ENCODE measurements around the gene ACOT9.

DNA sequence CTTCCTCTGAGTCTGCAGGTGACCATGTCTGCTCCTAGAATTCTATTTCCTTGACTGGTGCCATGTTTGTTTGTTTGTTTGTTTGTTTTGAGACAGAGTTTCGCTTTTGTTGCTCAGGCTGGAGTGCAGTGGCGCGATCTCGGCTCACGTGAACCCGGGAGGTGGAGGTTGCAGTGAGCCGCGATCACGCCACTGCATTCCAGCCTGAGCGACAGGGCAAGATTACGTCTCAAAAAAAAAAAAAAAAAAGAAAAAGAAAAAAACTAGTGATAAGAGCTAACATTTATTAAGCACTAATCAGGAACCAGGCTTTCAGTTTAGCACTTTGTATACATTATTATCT lies 47.0 kb upstream of the ACOT9 start:
- TF ChIP-seq, protein P1, sequence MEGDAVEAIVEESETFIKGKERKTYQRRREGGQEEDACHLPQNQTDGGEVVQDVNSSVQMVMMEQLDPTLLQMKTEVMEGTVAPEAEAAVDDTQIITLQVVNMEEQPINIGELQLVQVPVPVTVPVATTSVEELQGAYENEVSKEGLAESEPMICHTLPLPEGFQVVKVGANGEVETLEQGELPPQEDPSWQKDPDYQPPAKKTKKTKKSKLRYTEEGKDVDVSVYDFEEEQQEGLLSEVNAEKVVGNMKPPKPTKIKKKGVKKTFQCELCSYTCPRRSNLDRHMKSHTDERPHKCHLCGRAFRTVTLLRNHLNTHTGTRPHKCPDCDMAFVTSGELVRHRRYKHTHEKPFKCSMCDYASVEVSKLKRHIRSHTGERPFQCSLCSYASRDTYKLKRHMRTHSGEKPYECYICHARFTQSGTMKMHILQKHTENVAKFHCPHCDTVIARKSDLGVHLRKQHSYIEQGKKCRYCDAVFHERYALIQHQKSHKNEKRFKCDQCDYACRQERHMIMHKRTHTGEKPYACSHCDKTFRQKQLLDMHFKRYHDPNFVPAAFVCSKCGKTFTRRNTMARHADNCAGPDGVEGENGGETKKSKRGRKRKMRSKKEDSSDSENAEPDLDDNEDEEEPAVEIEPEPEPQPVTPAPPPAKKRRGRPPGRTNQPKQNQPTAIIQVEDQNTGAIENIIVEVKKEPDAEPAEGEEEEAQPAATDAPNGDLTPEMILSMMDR (conservative IDR thresholded peaks at IDR 0.05; ENCODE audit: low read length), result no peak
- TF ChIP-seq EZH2phosphoT487 (IDR thresholded peaks at IDR 0.05; ENCODE audit: borderline replicate concordance), result no peak

Data from Loucy (cell line).